A549 (cell line): ENCODE results near the gene IFNLR1.

Experiments used
- CHD2 ChIP-seq: fragments of 150-350 bp; IDR thresholded peaks from 2 replicates; pipeline ENCODE4 v1.6.1; 2014; ENCODE audit warnings: low read length; ENCODE audit not compliant: partially characterized antibody
- CTCF ChIP-seq: fragments of >200 bp; sonication (Bioruptor Twin); formaldehyde crosslinking; IDR thresholded peaks from 3 replicates; pipeline ENCODE4 v1.5.1; 2016
- EP300 ChIP-seq, 2 experiments: fragments of >200 bp; sonication (Bioruptor Twin); formaldehyde crosslinking; IDR thresholded peaks; 2 replicates in 1 of 2; 3 replicates in 1 of 2; pipeline ENCODE4 v1.6.1; 2016 to 2017
- JUN ChIP-seq, 2 experiments: fragments of >200 bp; sonication (Bioruptor Twin); formaldehyde crosslinking; IDR thresholded peaks; 2 replicates in 1 of 2; 3 replicates in 1 of 2; pipeline ENCODE4 v1.6.1; 2016 to 2017
- MAFK ChIP-seq: fragments of 450-650 bp; IDR thresholded peaks from 2 replicates; pipeline ENCODE4 v1.6.1; 2014; ENCODE audit not compliant: partially characterized antibody
- PBX3 ChIP-seq: IDR thresholded peaks from 2 replicates; pipeline ENCODE4 v1.6.1; 2012
- POLR2A ChIP-seq: IDR thresholded peaks from 2 replicates; pipeline ENCODE4 v1.6.1; 2012; ENCODE audit warnings: mild to moderate bottlenecking, low read length
- RCOR1 ChIP-seq: fragments of 150-350 bp; IDR thresholded peaks from 2 replicates; pipeline ENCODE4 v1.6.1; 2014; ENCODE audit warnings: antibody characterized with exemption, low read length, low read depth
- ZFP36 ChIP-seq: fragments of 450-650 bp; IDR thresholded peaks from 2 replicates; pipeline ENCODE4 v1.6.1; 2014; ENCODE audit warnings: borderline replicate concordance; ENCODE audit not compliant: partially characterized antibody

GRCh38 chr1:24124980-24125379, 62.1 kb downstream of the IFNLR1 start:
- no peak for TF ChIP-seq RCOR1
- no peak for TF ChIP-seq CTCF
- TF ChIP-seq PBX3 = no peak
- TF ChIP-seq CHD2 = no peak
- no peak for TF ChIP-seq MAFK
- no peak for TF ChIP-seq JUN (IDR thresholded peaks at IDR 0.05)
- TF ChIP-seq POLR2A = no peak
- TF ChIP-seq ZFP36 = no peak
- TF ChIP-seq EP300 (IDR thresholded peaks at IDR 0.05) = no peak
